Ishikawa (cell line): Measurements from ENCODE around the gene PIK3IP1.

Experiments used
- RAD21 ChIP-seq: IDR thresholded peaks from 2 replicates; pipeline ENCODE4 v1.6.1; 2012; ENCODE audit warnings: low read depth
- TAF1 ChIP-seq: IDR thresholded peaks from 2 replicates; pipeline ENCODE4 v1.6.1; 2012; ENCODE audit warnings: low read depth, mild to moderate bottlenecking
- ZBTB7A ChIP-seq: IDR thresholded peaks from 2 replicates; pipeline ENCODE4 v1.6.1; 2012; ENCODE audit warnings: low read depth
- TF ChIP-seq, protein P1 (sequence below): IDR thresholded peaks from 2 replicates; pipeline ENCODE4 v1.6.1; 2012

DNA sequence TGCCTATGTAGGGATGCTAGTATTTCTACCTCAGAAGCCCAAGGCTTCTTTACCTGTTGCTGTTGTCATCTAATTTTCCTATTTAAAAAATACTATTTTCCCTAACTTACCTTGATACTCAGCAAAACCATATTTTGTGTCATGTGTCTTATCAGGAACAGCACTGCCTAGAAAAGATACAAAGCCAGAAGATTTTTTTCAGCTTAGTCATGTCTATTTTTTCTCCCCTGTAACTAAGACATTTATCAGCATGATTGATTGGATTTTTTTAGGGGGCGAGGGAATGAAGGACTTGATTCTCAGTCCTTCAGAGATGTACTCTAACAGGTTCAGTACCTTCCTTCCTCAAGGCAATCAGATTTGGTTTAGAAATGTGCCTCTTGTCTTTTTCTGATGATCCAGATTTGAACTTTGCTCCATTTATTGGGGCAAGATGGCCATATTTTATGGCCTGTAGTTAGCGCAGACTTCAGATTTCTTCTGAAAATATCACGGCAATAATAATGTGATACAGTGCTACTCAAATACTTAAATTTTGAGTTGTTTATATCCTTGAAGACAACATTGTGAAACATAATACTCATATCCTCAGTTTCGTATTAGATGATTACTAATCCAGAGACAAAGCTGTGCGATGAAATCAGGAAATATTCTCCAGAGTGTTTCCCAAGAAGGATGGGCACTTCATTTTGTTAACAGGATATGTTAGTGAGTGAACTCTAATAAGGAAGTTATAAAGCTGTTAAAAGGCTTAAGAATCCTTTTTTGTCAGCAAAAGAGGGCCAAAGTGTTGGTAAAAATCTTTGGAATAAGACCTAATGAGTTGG lies 3.8 kb upstream of the PIK3IP1 start:
- TF ChIP-seq, protein P1, sequence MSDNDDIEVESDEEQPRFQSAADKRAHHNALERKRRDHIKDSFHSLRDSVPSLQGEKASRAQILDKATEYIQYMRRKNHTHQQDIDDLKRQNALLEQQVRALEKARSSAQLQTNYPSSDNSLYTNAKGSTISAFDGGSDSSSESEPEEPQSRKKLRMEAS: no peak
- TF ChIP-seq ZBTB7A: no peak
- no peak for TF ChIP-seq RAD21
- TF ChIP-seq TAF1: no peak
